ELR (cell line): ENCODE measurements around the gene ZNF30.
"Not testable (repeated sequence)": the region's sequence is repeated elsewhere in the genome, so short reads cannot be mapped to it uniquely, and the experiment has no call there.

Experiments used
- DNase-seq: peaks from one replicate; pipeline ENCODE4 v3.0.0-alpha.2; 2015; ENCODE audit warnings: low read depth

The ZNF30 gene

DNA sequence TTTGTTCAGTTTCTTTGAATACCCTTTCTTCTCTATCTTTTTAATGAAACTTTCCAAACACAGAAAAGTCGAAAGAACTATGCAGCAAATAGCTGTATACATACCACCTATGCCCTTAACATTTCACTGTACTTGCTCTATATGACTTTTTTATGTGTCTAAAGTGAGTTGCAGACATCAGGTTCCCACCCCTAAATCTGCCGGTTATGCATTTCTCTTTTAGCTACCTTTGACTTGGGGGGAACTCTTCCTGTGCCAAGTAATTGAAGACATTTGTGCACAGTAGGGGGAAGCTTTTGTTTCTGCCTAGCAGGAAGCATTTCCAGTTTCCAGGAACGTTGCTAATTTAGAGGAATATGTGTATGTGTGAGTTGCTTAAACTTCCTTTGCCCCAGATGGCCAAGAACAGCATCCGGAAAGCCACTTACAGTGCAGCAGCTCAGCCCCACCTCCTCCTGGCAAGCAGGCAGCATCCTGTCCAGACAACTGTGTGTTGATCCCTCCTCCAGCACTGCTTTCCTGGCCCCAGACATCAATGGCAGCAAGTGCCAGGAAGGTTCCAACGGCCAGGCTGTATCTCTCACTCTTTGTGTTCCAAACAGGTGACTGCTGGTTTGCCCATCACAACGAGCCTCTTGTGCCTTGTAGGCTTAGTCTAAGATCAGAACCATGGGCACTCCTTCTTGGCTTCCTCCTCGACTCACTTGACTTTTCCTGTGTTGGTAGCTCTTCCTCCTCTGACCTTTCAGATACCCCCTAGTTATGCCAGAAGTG, 58.7 kb downstream of the ZNF30 start:
- peak; percentile 37 for DNase-seq

DNA sequence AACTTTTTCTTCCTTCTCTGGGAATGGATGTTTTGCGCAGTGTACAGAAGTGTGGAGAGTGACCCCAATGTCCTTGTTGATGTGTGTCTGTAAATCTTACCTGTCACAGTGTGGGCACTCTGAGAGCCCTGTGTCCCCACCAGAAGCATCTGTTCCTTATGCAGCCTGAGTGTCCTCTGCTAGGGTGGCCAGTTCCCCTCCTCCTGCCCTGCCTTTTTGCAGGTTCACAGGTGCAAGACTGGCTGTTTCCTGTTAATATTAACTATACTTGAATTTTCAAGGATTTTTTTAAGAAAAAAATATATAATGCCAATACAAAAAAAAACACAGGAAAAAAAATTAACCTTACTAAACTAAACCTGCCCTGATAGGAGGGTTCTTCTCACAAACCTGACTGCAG, 61.4 kb downstream of the ZNF30 start:
- DNase-seq, result no peak

DNA sequence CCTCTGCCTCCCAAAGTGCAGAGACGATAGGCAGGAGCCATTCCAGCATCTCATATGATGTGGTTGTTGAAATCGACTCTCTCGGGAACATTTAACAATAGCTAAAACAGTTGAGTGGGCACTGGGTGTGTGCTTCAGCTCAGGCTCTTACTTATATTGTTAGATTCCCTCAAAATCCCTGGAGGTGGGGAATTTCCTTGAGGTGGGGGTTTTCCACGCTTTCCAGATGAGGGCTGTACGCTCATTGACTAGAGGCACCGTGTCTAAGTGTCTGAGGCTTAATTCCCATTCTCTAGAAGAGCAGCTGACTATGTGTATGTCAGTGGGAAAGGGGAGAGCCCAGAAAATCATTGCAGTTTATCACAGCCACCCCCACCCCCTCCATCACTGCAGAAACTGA, 62.6 kb downstream of the ZNF30 start:
- DNase-seq, result no peak

DNA sequence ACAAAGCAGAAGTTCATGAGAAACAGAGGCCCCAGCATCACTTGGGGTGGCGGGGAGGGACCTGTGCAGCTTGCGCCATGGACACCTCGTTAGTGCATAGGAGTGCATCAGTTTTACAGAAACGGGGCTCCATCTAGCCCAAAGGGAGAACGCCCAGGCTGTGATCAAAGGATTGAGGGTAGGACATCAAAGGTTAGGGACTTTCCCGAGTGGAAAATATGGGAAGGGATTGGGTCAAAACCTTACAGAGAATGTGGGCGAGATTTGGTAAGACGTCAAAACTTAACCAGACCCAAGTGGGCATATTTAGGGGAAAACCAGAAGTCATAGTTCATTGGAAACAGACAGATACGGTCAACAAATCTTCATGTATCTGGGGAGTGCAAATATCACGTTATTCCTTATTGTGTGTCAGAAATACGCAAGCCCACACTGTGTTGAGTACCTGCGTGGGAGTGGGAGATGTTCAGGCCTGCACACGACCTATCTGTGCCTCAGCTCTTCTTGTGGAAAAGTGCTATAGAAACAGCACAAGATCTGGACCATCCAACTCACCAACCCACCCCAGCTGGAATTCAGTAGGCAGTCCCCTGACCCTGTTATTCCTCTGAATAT, 64.0 kb downstream of the ZNF30 start:
- DNase-seq, result no peak

DNA sequence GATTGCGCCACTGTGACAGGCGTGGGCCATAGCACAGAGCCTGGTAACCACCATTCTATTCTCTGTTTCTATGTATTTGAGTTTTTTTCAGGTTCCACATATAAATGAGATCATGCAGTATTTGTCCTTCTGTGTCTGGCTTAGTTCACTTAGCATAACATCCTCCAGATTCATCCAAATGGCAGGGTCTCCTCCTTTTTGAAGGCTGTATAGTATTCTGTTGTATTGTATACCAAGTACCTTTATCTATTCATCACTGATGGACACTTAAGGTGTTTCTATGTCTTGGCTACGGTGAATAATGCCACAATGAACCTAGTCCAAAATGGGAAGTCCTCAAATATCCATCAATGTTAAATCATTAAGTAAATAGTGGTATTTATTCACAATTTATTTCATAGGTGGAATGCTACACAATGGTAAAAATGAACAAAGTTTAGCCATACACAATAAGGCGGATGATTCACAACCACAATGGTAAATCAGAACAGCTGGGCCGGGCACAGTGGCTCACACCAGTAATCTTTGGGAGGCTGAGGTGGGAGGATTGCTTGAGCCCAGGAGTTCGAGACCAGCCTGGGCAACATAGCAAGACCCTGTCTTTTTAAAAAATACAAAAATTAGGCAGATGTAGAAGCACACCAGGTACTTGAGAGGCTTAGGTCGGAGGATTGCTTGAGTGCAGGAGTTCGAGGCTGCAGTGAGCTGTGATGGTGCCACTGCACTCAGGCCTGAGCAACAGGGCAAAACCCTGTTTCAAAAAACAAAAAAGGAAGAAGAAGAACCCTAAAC, 65.0 kb downstream of the ZNF30 start:
- no peak for DNase-seq

DNA sequence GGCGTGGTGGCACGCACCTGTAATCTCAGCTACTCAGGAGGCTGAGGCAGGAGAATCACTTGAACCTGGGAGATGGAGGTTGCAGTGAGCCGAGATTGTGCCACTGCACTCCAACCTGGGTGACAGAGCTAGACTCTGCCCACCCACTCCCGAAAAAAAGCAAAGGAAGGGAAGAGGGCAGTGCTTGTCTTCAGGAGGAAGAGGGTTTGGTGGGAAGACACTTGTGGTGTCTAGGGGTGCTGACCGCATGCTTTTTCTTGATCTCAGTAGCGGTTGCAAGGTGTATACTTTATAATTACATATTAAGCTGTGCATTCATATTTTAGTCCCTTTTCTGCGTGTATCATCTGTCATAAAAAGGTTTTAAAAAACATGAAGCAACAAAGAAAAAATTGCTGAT, 65.9 kb downstream of the ZNF30 start:
- not testable (repeated sequence) for DNase-seq

DNA sequence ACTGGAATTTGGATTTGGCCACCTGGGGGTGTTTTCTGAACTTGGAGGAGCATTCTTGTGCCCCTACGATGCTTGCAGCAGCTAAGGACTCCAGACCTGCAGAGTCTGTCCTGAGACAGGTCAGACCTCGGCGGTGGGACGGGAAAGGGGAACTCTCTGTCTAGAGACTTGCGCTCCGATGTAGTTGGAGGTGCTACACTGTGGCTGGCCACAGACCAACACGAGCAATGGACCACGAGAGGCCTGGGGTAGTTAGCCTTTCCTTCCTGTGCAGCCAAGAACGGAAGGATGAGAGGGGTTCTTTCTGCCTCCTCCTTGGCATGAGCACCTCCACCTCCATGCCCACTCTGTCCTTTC, 67.6 kb downstream of the ZNF30 start:
- DNase-seq, result no peak
